Muscle layer of colon (tissue), 2 donors: ENCODE results near the gene IL17REL.

ENCODE experiments used
- H3K27ac ChIP-seq: one replicate; pipeline ENCODE4 v1.7.0; 2013; ENCODE audit warnings: low read depth, mild to moderate bottlenecking, low read length, moderate library complexity
- H3K27me3 ChIP-seq, 2 donors: one replicate each; pipeline ENCODE4 v1.7.0; 2013; ENCODE audit warnings: low read length in 2 of 2, mild to moderate bottlenecking in 2 of 2; ENCODE audit not compliant: insufficient read depth in 2 of 2, control insufficient read depth in 1 of 2
- H3K36me3 ChIP-seq: one replicate; pipeline ENCODE4 v1.7.0; 2013; ENCODE audit warnings: mild to moderate bottlenecking, low read length; ENCODE audit not compliant: insufficient read depth
- H3K4me1 ChIP-seq: one replicate; pipeline ENCODE4 v1.7.0; 2013; ENCODE audit warnings: mild to moderate bottlenecking, low read length; ENCODE audit not compliant: insufficient read depth
- H3K4me3 ChIP-seq, 2 donors: one replicate each; pipeline ENCODE4 v1.7.0; 2013; ENCODE audit warnings: low read length in 2 of 2, low read depth in 1 of 2, mild to moderate bottlenecking in 1 of 2, moderate library complexity in 1 of 2
- H3K9ac ChIP-seq: one replicate; pipeline ENCODE4 v1.7.0; 2013; ENCODE audit warnings: low read length
- H3K9me3 ChIP-seq: one replicate; pipeline ENCODE4 v1.7.0; 2013; ENCODE audit warnings: mild to moderate bottlenecking, low read length
- donor health status: abdominal sarcoma.
- donor health status: Adenocarcinoma of cecum.

Gene IL17REL

GRCh38 chr22:50015451-50016307 lies 3.1 kb upstream of the IL17REL start:
- Histone ChIP-seq H3K4me1 (no peaks in the 10 kb centered on the region), H3K27ac (no peak overlapping the region), H3K9ac (no peak overlapping the region), H3K9me3 (no peaks in the 10 kb centered on the region), H3K4me3 (no peak overlapping the region), H3K36me3 (no peaks in the 10 kb centered on the region), H3K27me3 (peaks cover 8 to 66% of the 10 kb centered on the region in 2 donors)

DNA sequence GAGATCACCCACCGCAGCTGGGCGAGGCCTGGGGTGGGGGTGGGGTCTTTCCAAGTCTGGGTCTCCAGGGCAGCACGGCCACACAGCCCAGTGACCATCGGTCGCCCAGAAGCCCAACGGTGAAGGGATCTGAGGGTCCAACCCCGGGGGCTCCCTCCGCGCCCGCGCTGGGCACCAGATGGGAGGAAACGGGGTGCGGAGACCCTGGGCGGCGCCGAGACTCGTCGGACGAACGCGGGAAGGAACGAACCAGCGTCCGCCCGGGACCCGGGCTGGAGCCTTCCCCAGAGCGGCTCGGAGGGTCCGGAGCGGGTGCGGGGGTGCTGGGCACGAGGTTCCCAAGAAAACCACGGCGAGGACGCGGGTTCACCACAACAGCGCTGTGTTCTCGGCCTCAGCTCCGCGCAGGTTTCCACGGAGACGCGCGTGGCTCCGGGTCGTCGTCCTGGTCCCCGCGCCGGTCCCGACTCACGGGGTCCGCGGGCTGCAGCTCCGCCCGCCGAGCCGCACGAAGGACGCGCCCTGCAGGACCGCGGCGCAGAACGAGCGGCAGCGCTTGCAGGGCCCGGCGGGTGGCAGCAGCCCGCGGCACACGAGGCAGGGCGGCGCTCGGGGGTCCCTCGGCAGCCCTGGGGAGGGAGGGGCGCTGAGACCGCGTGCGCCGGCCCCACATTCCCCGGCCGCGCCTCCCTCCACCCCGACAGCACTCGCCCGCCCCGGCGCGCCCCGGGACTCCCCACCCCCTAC lies 2.3 kb upstream of the IL17REL start:
- H3K36me3 ChIP-seq = no peaks in the 10 kb centered on the region
- no peak overlapping the region for H3K27ac ChIP-seq
- H3K4me1 ChIP-seq = no peaks in the 10 kb centered on the region
- H3K9me3 ChIP-seq = no peaks in the 10 kb centered on the region
- H3K4me3 ChIP-seq = no peak overlapping the region
- no peak overlapping the region for H3K9ac ChIP-seq
- H3K27me3 ChIP-seq = peaks cover 8 to 73% of the 10 kb centered on the region in 2 donors

- no peak overlapping the region for H3K4me3 ChIP-seq
- peaks cover 8 to 73% of the 10 kb centered on the region in 2 donors for H3K27me3 ChIP-seq
- no peaks in the 10 kb centered on the region for H3K9me3 ChIP-seq
- H3K36me3 ChIP-seq = no peaks in the 10 kb centered on the region
- no peak overlapping the region for H3K9ac ChIP-seq
- no peaks in the 10 kb centered on the region for H3K4me1 ChIP-seq
- no peak overlapping the region for H3K27ac ChIP-seq
These were observed 1.5 kb upstream of the IL17REL start for GRCh38 chr22:50014053-50014501.

DNA sequence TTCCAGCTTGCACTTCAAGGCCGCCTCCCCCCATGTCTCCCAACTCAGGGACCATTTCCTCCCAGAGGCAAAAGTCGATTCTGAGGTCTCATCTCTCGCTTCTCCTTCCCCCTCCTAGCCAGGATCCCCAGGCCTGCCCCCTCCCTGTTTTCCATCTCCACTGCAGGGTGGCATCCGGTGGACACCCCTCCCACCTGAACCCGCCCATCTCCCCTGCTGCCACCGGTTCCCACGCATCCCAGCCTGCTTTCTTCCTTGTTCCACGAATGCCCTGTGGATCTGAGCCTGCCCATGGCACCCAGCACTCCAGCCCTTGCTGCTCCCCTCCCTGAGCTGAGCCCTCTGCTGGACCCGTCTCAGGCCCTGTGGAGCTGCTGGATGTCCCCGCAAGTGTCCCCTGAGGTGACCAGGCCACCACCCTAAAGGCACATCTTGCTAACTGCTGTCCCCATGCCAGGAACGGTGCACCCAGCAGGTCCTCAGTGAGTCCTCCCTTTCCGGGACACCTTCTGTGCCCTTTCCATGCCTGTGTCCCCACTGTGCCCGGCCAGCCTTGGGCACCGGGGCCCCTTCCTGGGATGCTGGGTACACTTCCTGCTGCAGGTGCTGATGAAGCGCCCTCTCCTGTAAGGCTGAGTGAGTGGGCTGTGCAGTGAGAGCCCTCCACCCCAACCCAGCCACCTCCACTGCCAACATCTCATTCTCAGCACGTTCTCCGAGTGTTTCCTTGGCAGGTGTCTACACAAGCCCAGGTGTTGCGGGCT lies 936 bp downstream of the IL17REL start:
- no peaks in the 10 kb centered on the region for H3K9me3 ChIP-seq
- H3K9ac ChIP-seq = no peak overlapping the region
- H3K27ac ChIP-seq = no peak overlapping the region
- H3K27me3 ChIP-seq = peaks cover 8 to 61% of the 10 kb centered on the region in 2 donors
- H3K4me3 ChIP-seq = no peak overlapping the region
- no peaks in the 10 kb centered on the region for H3K4me1 ChIP-seq
- no peaks in the 10 kb centered on the region for H3K36me3 ChIP-seq

- Histone ChIP-seq H3K9ac (no peak overlapping the region), H3K27me3 (peaks cover 8 to 53% of the 10 kb centered on the region in 2 donors), H3K4me3 (no peak overlapping the region), H3K4me1 (no peaks in the 10 kb centered on the region), H3K27ac (no peak overlapping the region), H3K9me3 (no peaks in the 10 kb centered on the region), H3K36me3 (no peaks in the 10 kb centered on the region)
These were observed 1.7 kb downstream of the IL17REL start for GRCh38 chr22:50010676-50011446.

DNA sequence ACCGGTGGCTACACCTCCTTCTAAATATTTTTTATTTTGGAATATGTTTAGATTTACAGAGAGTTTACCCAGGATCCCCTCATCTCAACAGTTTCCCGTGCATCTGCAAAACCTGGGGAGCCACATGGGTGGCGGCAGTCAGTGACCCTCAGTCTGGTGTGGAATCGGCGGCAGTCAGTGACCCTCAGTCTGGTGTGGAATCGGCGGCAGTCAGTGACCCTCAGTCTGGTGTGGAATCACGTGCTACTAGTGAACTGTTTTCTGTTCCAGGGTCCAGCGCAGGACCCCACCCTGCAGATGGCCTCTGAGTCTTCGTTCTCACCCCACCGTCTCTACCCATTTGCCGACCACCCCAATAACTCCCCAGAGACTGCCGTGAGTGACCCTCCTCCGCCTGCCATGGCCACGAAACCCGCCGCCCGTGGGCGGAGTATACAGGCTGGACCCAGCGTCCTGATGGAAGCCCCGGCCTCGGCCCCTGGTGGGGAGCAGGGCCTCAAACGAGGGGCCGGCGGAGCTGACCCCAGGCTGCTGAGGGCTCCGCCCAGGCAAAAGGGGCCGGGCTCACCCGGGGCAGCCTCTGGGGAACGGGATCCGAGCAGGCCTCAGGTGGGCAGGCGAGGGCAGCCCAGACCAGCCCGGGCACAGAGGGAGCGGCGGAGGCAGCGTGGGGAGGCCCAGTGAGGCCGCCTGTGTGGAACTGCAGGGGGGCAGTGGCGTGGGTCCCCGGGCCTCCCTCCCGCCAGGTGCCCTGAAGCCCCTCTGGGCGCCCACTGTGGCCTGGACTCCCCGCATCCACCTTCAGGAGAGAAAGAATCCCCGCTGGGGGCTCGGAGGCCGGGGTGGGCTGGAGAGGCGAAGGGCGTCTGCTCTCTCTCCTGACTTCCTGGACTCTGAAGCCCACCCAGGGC lies 2.5 kb downstream of the IL17REL start:
- Histone ChIP-seq H3K4me3 (no peak overlapping the region), H3K9me3 (no peaks in the 10 kb centered on the region), H3K27ac (no peak overlapping the region), H3K9ac (no peak overlapping the region), H3K27me3 (peaks cover 8 to 48% of the 10 kb centered on the region in 2 donors), H3K4me1 (no peaks in the 10 kb centered on the region), H3K36me3 (no peaks in the 10 kb centered on the region)

DNA sequence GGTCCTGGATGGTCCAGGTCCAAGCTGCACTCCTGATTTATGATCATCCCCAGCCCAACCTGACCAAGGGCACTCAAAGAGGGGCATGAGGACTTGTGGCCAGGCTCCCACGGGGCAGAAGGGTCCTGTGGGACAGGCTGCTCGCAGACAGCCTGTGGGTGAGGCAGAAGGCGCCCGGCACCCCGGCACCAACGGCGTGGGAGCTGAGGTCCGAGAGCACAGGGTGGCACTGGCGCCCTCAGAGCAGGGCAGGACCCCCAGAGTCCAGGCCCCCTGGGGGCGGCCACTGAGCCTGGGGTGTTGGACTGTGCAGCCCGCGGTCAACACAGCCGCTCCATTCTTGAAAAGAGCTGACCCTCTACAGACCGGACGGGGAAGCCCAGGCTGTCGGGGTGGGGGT lies 3.3 kb downstream of the IL17REL start:
- H3K4me1 ChIP-seq = no peaks in the 10 kb centered on the region
- no peak overlapping the region for H3K27ac ChIP-seq
- H3K9ac ChIP-seq = no peak overlapping the region
- H3K9me3 ChIP-seq = no peaks in the 10 kb centered on the region
- H3K36me3 ChIP-seq = no peaks in the 10 kb centered on the region
- H3K27me3 ChIP-seq = peaks cover 8 to 42% of the 10 kb centered on the region in 2 donors
- no peak overlapping the region for H3K4me3 ChIP-seq

DNA sequence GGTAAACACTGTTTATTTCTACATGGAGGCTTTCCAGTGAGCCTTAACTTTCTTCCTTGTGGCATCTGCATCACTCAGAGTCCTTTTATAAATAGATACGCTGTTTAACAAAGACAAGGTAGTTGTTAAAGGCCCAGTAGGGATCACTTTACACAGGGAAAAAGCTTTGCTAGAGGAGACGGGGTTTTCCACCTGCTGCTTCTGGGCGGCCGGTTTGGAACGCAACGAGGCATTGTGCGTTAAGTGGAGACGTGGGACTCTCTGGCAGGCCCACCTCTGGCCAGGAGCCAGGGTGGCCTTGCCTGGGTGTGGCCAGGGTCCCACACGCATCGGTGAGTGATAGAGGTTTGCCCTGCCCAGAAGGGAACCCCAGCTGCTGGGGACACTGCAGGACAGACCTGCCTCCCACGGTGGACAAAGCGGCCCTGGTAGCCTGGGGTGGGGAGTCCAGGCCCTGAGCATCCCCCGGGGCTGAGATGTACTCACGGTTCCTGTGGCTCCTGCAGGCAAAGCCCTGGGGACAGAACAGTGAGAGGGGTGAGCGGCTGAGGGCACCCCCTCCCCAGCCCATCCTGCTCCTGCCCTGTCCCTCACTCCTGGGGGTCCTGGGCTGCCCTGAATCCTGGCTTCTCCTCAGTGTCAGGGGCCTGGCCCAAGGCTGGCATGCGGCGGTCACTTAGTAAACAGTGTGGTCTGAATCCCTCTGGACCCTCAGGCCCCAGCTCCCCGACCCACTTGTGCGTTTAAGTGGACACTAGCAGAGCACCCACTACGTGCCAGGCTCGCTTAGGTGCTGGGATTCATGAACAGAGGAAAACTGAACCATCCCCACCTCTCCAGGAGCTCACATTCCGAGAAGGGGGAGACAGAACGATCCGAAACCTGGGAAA lies 4.2 kb downstream of the IL17REL start:
- Histone ChIP-seq H3K4me3 (no peak overlapping the region), H3K27me3 (peaks cover 8 to 34% of the 10 kb centered on the region in 2 donors), H3K9me3 (no peaks in the 10 kb centered on the region), H3K4me1 (no peaks in the 10 kb centered on the region), H3K9ac (no peak overlapping the region), H3K27ac (no peak overlapping the region), H3K36me3 (no peaks in the 10 kb centered on the region)

DNA sequence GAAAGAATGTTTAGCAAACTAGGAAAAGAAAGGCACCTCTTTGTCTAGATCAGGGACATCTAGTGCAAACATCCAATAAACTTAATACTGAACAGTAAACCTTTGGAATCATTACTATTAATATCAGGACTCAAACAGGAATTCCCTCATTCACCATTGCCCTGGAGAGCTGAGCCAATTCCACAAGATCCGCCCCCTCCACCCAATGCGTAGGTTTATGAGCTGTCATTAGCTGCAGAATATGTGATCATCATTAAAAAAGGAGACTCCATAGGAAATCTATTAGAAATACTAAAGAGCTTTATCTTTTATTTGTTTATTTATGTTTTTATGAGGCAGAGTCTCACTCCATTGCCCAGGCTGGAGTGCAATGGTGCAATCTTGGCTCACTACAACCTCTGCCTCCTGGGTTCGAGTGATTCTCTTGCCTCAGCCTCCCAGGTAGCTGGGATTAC lies 5.5 kb downstream of the IL17REL start:
- H3K9ac ChIP-seq = no peak overlapping the region
- H3K36me3 ChIP-seq = no peaks in the 10 kb centered on the region
- no peak overlapping the region for H3K27ac ChIP-seq
- H3K27me3 ChIP-seq = peaks cover 5 to 21% of the 10 kb centered on the region in 2 donors
- H3K4me1 ChIP-seq = no peaks in the 10 kb centered on the region
- no peak overlapping the region for H3K4me3 ChIP-seq
- no peaks in the 10 kb centered on the region for H3K9me3 ChIP-seq
